Superior temporal gyrus (tissue), 1 donor: ENCODE results near the gene SCYL2.
A peak's percentile ranks its signal among the peaks of the same experiment; 100 is the strongest.
"Not testable (repeated sequence)": the region's sequence is repeated elsewhere in the genome, so short reads cannot be mapped to it uniquely, and the experiment has no call there.

Experiments
- DNase-seq: peaks from one replicate; pipeline ENCODE4 v3.0.0-alpha.2; 2016; ENCODE audit errors: extremely low spot score

SCYL2 gene

GRCh38 chr12:100329800-100330199, 62.8 kb downstream of the SCYL2 start:
- DNase-seq, result no peak

GRCh38 chr12:100331871-100332270, 64.9 kb downstream of the SCYL2 start:
- DNase-seq, result no peak

GRCh38 chr12:100332852-100333251, 65.9 kb downstream of the SCYL2 start:
- DNase-seq, result no peak

GRCh38 chr12:100337299-100337698, 70.3 kb downstream of the SCYL2 start:
- no peak for DNase-seq

GRCh38 chr12:100337727-100338126, 70.8 kb downstream of the SCYL2 start:
- no peak for DNase-seq

- DNase-seq, result no peak
Measured at GRCh38 chr12:100339071-100339470, 72.1 kb downstream of the SCYL2 start.

GRCh38 chr12:100342897-100343296, 75.9 kb downstream of the SCYL2 start:
- DNase-seq, result not testable (repeated sequence)

GRCh38 chr12:100344351-100344750, 77.4 kb downstream of the SCYL2 start:
- not testable (repeated sequence) for DNase-seq

- no peak for DNase-seq
Measured at GRCh38 chr12:100345020-100345767, 78.2 kb downstream of the SCYL2 start.

- DNase-seq, result no peak
Measured at GRCh38 chr12:100346660-100347059, 79.7 kb downstream of the SCYL2 start.

- DNase-seq, result peak; percentile 69
Measured at GRCh38 chr12:100348657-100349454, 81.9 kb downstream of the SCYL2 start.

- no peak for DNase-seq
Measured at GRCh38 chr12:100356644-100357223, 89.8 kb downstream of the SCYL2 start, which contains the start of gene SLC17A8. Gene SLC17A8, plus strand, starts transcription at chr12:100357074. Its CDS starts 318 bp downstream, at chr12:100357392.

- no peak for DNase-seq
Measured at GRCh38 chr12:100359248-100359647, 92.3 kb downstream of the SCYL2 start.

- no peak for DNase-seq
Measured at GRCh38 chr12:100359822-100360221, 92.8 kb downstream of the SCYL2 start.

- DNase-seq, result no peak
Measured at GRCh38 chr12:100360450-100360849, 93.5 kb downstream of the SCYL2 start.

GRCh38 chr12:100364324-100364723, 97.3 kb downstream of the SCYL2 start:
- DNase-seq, result no peak

- DNase-seq, result no peak
Measured at GRCh38 chr12:100365411-100365810, 98.4 kb downstream of the SCYL2 start.

- DNase-seq, result no peak
Measured at GRCh38 chr12:100368066-100368465, 101.1 kb downstream of the SCYL2 start.

- DNase-seq, result no peak
Measured at GRCh38 chr12:100371146-100371545, 104.2 kb downstream of the SCYL2 start.

GRCh38 chr12:100372853-100373640, 106.1 kb downstream of the SCYL2 start:
- no peak for DNase-seq

- peak; percentile 88 for DNase-seq
Measured at GRCh38 chr12:100375038-100375735, 108.2 kb downstream of the SCYL2 start.
